GM18868 (cell line): ENCODE data around the gene CEP192.
"Not testable (repeated sequence)": the region's sequence is repeated elsewhere in the genome, so short reads cannot be mapped to it uniquely, and the experiment has no call there.

Source experiments
- ATAC-seq: cut with Tn5 transposase; IDR thresholded peaks from one replicate; pipeline ENCODE4 v1.9.1; 2021; ENCODE audit warnings: mild to moderate bottlenecking, moderate library complexity; ENCODE audit not compliant: unreplicated experiment

Gene CEP192

GRCh38 chr18:13022644-13023043, 31.5 kb downstream of the CEP192 start:
- no peak for ATAC-seq

- ATAC-seq = no peak
These were observed 34.1 kb downstream of the CEP192 start for GRCh38 chr18:13025233-13025632.

GRCh38 chr18:13026583-13027270, 35.6 kb downstream of the CEP192 start:
- no peak for ATAC-seq

GRCh38 chr18:13028869-13029268, 37.7 kb downstream of the CEP192 start:
- no peak for ATAC-seq

GRCh38 chr18:13032173-13032572, 41.0 kb downstream of the CEP192 start:
- no peak for ATAC-seq

GRCh38 chr18:13035249-13035914, 44.2 kb downstream of the CEP192 start:
- ATAC-seq = no peak

GRCh38 chr18:13036622-13037320, 45.6 kb downstream of the CEP192 start:
- ATAC-seq = no peak

GRCh38 chr18:13039806-13040205, 48.6 kb downstream of the CEP192 start:
- ATAC-seq = no peak

- no peak for ATAC-seq
These were observed 51.9 kb downstream of the CEP192 start for GRCh38 chr18:13043066-13043465.

- ATAC-seq = no peak
These were observed 57.0 kb downstream of the CEP192 start for GRCh38 chr18:13048061-13048595.

GRCh38 chr18:13051159-13051558, 60.0 kb downstream of the CEP192 start:
- ATAC-seq = no peak

GRCh38 chr18:13051950-13052349, 60.8 kb downstream of the CEP192 start:
- peak; percentile 75 for ATAC-seq

- ATAC-seq = no peak
These were observed 63.2 kb downstream of the CEP192 start for GRCh38 chr18:13054336-13054735.

GRCh38 chr18:13061630-13062189, 70.5 kb downstream of the CEP192 start:
- ATAC-seq = no peak

- ATAC-seq = no peak
These were observed 76.0 kb downstream of the CEP192 start for GRCh38 chr18:13067124-13067523.

- no peak for ATAC-seq
These were observed 76.8 kb downstream of the CEP192 start for GRCh38 chr18:13067966-13068365.

- no peak for ATAC-seq
These were observed 79.3 kb downstream of the CEP192 start for GRCh38 chr18:13070460-13070859.

- no peak for ATAC-seq
These were observed 85.7 kb downstream of the CEP192 start for GRCh38 chr18:13076886-13077285.

- ATAC-seq = no peak
These were observed 86.3 kb downstream of the CEP192 start for GRCh38 chr18:13077473-13077872.

GRCh38 chr18:13078065-13078464, 86.9 kb downstream of the CEP192 start:
- not testable (repeated sequence) for ATAC-seq

GRCh38 chr18:13086906-13087305, 95.7 kb downstream of the CEP192 start:
- ATAC-seq = no peak
